NCI-H2081 treated with DMSO at 0.1 percent for 48 hours (cell line): ENCODE measurements around the gene ZNF212.
A peak's percentile ranks its signal among the peaks of the same experiment; 100 is the strongest.
"Not testable (repeated sequence)": the region's sequence is repeated elsewhere in the genome, so short reads cannot be mapped to it uniquely, and the experiment has no call there.

Experiments used
- DNase-seq: peaks from one replicate; lab custom pipeline; 2025; lab: John Stamatoyannopoulos, UW

Gene ZNF212

DNA sequence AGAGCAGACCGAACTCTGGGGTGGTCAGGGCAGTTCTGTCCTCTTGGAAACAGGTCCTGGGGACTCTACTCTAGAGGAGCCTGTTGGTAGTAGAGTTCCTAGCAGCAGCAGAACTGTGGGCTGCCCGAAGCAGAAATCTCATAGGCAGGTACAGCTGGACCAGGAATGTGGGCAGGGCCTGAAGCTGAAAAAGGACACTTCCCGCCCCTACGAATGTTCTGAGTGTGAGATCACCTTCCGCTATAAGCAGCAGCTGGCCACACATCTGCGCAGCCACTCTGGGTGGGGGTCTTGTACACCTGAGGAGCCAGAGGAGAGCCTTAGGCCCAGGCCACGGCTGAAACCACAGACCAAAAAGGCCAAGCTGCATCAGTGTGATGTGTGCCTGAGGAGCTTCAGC lies 14.2 kb downstream of the ZNF212 start:
- no peak for DNase-seq

- no peak for DNase-seq
Measured at GRCh38 chr7:149254181-149254858, 14.9 kb downstream of the ZNF212 start.

- DNase-seq, result no peak
Measured at GRCh38 chr7:149255174-149255573, 15.7 kb downstream of the ZNF212 start.

DNA sequence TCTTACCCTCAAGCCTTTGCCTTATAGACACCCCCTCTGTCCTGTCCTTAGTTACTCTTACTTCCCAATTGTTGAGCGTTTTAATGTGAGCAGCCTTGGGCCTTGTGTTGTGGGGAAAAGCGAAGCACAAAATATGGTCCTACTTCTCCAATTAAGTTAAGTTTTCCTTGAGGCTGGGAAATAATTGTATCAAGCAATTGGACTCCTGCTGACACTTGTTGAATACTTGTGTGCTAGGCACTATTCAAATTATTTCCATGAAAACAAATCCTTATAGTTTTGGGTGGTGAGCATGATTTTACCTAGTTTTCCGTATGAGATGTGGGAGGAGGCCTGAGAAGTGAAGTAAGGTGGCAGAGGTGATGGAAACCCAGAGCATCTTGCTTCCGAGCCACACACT lies 17.1 kb downstream of the ZNF212 start:
- no peak for DNase-seq

DNA sequence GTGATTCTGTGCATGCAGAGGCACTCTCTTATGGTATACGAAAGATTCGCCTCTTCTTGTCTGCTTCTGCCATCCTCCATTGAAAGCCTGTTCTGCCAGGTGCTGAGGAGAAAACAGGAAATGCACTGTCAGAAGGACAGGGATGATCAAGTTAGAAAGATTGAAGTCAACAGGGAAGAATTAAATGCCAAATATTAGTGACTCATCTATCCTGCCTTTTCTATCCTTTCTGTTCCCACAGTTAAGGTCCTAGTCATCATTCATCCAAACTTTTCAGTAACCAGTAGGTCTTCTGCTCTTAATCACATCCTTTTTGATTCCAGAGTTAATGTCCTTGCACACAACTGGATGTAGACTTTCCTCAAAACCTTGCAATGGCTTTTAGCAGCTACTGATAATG lies 17.7 kb downstream of the ZNF212 start:
- DNase-seq, result no peak

GRCh38 chr7:149261316-149261828 lies 21.9 kb downstream of the ZNF212 start:
- no peak for DNase-seq

DNA sequence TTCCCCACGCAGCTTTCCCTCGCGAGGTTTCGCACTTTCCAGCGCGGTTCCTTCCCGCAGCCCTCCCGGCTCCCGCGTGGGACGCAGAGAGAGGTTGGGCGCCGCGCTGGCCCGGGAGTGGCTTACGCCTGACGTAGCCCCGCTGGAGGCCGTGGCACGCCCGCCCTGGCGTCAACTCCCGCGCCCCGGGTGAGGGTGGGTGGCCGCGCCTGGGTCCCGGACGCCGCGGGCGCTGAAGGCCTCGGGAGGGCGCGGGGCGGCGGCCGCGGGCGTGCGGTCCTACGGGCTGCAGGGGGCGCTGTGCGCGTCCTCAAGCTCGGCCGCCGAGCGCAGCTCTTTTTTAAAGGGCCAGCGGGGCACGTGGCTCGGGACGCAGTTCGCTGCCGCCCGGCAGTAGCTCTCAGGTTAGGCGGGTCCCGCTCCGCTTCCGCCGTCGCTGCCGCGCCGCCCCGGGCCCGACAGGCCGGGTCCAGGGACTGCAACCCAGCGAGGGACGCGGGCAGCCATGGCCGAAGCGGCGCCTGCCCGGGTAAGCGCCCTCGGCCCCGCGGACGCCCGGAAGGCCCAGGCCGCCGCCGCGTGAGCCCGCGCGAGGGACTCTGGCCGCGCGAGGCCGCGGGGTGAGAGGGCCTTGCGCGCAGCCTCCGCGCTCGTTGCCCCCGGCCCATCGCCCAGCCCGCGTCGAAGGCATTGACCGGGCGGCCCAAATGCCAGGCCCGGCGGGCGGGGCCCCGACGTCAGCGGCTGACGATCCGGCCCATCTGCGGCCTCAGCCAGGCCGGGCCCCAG lies 22.6 kb downstream of the ZNF212 start, which contains the start of gene ZNF783:
Gene ZNF783, plus strand, starts transcription at position 368 of the 789 bp plus-strand sequence. Its CDS starts 138 bp downstream, at position 506.
- peak; percentile 13 for DNase-seq

GRCh38 chr7:149266451-149266850 lies 27.0 kb downstream of the ZNF212 start:
- no peak for DNase-seq

DNA sequence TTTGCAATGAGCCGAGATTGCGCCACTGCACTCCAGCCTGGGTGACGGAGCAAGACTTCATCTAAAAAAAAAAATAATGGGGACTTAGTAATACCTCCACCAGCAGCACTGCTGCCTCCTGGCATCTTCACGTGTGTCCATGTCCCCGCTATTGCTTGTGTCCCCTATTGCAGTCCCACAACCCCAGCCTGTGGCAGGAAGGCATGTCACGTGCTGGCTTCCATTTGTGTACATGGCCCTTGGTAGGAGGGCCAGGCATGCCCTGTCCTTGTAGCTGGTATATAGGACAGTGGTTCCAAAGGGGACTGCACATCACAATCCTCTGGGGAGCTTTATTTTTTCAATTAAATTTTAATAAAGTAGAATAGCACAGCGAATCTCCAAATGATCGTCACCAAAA lies 28.3 kb downstream of the ZNF212 start:
- DNase-seq, result no peak

DNA sequence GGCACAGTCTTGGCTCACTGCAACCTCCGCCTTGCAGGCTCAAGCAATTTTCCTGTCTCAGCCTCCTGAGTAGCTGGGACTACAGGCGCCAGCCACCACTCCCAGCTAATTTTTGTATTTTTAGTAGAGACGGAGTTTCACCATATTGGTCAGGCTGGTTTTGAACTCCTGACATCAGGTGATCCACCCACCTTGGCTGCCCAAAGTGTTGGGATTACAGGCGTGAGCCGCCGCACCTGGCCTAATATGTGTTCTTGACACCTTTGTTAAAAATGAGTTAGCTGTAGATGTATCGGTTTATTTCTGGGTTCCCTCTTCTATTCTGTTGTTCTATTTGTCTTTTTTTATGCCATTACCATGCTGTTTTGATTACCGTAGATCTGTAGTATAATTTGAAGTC lies 35.0 kb downstream of the ZNF212 start:
- DNase-seq, result not testable (repeated sequence)

GRCh38 chr7:149277871-149278270 lies 38.4 kb downstream of the ZNF212 start:
- no peak for DNase-seq

DNA sequence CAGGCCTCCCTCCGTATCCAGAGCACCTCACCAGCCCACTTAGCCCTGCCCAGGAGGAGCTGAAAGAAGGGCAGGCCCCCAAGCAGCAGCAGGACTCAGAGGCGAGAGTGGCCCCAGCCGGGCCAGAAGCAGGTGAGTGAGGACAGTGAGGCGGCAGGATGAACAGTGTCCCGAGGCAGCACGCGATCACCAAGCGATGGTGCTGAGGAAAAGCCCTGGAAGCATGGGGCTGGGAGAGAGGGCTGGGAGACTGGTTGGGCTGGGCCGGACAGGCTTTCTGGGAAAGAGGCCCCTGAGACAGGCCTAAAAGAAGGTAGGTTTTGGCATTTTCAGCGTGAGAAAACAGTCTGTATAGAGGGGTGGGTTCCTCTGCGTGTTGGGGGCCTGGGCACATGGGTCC lies 38.9 kb downstream of the ZNF212 start:
- DNase-seq, result no peak

DNA sequence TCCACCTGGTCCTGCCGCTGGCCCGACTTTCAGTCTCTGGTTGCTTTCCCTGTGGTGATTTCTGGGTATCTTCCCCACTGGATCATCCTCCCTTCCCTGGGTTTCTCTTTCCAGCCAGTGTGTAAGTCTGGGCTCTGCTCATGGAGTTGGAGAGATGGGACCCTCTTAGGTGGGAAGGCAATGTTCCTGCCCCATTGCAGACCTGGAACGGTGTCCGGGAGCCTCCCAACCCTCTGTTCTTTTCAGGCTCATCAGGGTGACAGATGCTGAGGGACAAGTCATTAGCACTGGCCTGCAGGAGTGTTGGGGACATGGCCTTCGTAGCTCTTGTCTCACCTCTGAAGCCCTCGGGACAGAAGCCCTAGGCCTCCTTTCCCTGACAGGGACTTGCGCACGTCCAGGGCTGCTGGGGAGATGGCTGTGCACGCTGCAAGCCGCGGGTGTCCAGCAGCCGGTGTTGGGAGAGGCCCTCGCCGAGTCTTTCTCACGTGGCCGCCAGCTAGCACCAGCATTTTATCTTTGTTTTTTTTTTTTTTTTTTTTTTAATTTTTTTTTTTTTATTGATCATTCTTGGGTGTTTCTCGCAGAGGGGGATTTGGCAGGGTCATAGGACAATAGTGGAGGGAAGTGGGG lies 39.8 kb downstream of the ZNF212 start:
- no peak for DNase-seq

- no peak for DNase-seq
Measured at GRCh38 chr7:149280151-149280550, 40.7 kb downstream of the ZNF212 start.

DNA sequence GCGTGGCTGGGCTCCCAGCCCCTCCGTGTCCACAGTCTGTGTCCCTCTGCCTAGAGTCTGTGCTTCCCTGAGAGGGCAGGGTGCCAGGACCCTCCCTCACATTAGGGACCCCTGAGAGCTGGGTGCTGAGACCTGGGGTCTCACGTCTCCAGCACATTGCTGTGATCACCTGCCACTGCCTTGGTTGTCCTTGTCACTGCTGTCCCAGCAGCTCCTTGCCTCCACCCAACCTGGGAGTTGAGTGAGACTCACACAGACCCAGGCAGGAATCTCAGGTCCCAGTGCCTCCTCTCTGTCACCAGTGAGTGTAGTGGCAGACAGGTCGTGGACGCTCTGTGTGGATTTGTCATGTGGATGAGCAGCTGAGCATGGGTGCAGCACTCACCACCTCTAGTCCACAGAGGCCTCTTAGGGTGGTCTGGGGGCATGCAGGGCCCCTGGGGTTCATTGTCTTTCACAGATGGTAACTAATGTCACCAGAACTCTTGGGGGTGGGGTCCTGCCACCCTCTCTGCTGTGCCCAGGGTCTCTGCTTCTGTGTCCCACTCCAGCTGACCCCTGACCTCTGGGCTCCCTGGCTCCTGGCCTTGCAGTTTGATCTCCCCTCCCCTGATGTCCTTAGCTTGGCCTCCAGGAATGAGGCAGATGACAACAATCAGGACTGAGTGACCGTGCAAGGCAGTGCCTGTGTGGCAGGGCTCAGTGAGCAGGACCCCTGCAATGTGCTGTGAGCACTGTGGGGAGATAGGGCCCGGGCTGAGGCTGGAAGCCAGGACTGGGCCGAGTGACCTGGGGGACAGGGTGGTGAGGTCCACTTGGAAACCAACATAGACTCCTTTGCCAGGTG lies 41.4 kb downstream of the ZNF212 start:
- no peak for DNase-seq

DNA sequence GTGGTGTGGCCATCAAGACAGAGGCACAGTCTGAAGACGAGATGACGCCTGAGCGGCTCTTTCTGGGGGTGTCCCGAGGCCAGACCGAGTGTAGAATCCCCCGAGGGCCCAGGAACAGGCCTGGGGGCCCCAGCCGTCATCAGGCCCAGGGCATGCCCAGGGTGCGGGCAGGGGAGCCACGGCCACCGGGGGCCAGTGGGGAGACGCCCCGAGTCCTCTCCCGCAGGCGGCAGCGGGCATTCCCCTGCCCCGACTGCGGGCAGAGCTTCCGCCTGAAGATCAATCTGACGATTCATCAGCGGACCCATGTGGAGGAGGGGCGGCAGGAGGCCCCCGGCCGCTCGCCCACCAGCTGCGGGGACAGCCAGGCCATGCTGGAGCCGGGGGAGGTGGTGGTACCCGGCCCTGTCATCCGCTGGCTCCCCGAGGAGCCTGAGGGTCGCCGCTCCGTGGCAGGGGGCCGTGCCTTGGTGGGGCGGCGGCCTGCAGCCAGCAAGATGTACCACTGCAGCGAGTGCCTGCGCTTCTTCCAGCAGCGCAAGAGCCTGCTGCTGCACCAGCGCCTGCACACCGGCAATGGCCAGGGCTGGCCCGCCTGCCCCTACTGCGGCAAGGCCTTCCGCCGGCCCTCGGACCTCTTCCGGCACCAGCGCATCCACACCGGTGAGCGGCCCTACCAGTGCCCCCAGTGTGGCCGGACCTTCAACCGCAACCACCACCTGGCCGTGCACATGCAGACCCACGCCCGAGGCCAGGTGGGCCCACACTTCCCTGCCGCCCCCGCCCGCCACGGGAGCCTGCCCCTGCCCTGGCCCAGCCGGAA lies 42.3 kb downstream of the ZNF212 start:
- DNase-seq, result no peak

DNA sequence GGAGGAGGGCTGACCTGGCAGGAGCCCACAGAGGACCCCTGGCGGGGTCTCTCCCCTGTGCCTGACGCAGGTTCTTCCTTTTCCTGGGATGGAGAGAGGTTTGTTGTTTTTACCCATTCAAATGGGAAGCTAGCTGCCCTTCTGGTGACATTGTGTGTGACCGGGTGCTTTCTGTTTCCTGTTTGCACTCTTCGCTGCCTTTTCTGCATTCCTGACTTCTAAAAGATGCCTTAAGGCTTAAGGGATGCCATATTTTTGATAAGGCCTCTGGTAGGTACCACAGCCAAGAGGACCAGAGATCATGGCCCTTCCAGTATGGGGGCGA lies 42.8 kb downstream of the ZNF212 start:
- no peak for DNase-seq

DNA sequence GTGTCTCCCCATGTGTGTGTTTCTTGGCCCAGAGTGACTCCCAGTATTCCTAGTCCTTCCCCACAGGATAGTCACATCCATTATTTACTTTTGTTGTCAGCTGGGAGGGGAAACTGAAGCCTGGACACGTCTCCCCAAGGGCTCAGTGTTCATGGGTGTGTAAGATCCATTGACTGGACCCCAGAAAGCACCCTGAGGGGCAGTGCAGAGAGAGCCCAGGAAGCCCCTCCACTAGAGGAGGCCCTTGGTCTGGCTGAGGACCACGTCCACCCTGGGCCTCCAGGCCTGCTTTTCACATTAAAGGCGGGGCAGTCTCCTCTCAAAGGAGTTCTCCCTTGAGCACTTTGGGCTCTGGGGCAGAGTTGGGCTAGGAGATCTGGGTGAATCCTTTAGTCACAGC lies 43.9 kb downstream of the ZNF212 start:
- DNase-seq, result no peak

- DNase-seq, result no peak
Measured at GRCh38 chr7:149284343-149284742, 44.9 kb downstream of the ZNF212 start.

DNA sequence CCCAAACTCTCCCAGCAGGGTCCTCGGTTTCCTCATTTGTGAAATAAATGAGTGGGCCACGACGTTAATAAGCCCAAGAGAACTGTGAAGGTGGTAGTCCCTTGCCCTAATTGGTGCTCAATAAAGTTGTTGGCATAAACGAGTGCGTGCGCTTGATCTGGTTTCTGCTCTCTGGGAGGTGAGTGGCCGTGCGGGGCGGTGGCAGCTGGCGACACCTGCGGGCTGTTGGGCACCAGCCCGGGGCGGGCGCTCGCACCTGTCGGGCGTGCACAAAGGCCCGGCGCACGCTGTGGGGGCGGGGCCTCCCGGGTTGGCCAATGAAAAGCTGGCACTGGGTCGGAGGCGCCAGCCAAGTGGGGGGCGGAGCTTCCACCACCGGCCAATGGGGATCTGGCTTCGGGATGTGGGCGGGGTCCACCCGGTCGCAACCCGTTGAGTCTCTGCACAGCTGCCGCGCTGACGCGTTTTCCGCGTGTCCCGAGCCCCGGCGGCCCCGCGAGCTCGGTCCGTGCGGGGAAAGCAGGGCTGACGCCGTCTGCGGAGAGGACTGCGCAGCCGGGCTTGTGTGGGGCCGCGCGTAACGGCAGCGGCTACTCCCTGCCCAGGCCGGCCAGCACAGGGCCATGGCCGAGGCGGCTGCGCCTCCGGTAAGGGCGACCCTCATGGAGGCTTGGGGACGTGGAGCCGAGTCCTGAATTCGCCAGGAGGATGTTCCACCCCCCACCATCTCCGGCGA lies 45.6 kb downstream of the ZNF212 start:
- DNase-seq, result peak; percentile 89
